Measurements from ENCODE around the gene ZFAND3.
A peak's percentile ranks its signal among the peaks of the same experiment; 100 is the strongest.
"Not testable (repeated sequence)": the region's sequence is repeated elsewhere in the genome, so short reads cannot be mapped to it uniquely, and the experiment has no call there.

ZFAND3 gene

DNA sequence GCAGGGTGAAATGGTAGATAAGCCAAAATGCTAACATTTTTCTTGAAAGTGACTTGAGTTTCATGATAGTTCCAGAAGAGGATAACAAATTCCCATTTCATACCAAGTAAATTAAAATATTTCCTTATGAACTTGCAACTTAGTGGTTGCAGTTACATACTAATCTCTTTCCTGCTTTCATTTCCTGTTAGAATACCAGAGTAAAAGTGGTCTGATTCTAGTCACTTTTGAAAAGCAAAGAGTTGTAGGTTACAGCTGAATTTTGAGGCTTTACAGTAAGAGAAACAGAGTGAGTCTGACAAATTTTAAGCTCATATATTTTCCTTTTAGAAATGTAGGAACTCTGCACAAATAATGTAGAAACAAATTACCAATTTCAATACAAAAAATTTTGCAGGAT is 117.4 kb downstream of the ZFAND3 start:
- DNase-seq (ENCODE audit: low read depth): no peak

DNA sequence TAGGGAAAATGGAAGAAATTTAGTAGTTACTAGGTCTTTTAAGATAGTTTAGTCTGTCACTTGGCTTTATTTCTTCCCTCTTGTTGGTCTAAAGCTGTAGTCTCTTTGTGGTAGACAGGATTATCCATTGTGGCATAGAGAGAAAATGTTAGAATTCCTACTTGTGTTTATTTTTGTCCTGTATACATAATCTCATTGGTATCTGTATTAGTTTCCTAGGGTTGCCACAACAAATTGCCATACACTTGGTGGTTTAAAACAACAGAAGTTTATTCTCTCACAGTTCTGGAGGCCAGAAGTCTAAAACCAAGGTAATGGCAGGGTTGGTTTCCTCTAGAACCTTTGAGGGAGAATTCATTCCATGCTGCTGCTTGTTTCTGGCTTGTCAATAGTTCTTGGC is 119.4 kb downstream of the ZFAND3 start:
- no peak for DNase-seq (ENCODE audit: low read depth)

DNA sequence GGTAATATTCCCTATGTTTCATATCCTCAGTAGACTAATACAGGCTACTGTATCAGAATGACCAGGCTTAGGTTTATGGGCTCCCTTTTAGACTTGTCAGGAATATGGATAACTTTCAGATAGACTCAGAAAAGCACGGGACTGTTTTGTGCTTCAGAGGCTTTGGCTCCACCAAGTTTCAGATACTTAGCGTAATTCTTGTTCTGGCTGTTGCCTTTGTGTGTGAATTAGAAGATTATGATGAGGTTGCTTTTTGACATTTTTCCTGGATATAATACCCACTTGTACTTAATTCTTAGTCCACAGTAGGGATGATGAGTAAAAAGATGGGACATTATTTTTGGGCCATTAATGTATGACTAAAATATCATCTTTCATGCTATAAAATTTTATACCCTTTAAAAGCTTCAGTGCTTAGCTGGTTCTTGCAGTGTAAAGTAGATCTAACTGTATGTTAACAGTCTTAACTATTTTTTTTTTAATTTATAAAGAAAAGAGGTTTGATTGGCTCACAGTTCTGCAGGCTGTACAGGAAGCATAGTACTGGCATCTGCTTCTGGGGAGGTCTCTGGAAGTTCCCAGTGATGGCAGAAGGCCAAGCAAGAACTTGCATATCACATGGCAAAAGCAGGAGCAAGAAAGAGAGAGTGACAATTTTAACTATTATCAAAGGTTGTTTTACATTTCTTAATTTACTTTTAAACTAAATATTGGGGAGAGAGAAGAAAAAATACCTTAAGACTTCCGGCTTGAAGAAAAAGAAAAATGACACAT is 120.7 kb downstream of the ZFAND3 start:
- no peak for DNase-seq (ENCODE audit: low read depth)

DNA sequence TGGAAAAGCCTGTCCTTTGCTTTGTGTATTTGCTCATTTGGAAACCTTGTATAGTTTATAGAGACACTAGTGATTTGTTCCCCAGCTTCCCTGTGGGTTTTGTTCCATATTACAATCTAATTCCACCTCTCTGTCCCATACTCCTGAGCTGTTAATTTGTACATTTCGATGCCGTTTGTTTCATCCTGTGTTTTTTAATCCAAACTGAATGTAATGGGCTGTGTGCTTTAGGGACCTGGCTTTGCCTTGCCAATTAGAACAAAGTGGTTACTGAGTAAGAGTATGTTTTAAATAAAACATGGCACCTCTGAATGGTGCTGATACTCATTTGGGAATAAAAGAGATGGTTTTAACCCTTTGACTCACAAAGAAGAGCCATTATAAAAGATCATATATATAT is 122.3 kb downstream of the ZFAND3 start:
- DNase-seq (ENCODE audit: low read depth): no peak

DNA sequence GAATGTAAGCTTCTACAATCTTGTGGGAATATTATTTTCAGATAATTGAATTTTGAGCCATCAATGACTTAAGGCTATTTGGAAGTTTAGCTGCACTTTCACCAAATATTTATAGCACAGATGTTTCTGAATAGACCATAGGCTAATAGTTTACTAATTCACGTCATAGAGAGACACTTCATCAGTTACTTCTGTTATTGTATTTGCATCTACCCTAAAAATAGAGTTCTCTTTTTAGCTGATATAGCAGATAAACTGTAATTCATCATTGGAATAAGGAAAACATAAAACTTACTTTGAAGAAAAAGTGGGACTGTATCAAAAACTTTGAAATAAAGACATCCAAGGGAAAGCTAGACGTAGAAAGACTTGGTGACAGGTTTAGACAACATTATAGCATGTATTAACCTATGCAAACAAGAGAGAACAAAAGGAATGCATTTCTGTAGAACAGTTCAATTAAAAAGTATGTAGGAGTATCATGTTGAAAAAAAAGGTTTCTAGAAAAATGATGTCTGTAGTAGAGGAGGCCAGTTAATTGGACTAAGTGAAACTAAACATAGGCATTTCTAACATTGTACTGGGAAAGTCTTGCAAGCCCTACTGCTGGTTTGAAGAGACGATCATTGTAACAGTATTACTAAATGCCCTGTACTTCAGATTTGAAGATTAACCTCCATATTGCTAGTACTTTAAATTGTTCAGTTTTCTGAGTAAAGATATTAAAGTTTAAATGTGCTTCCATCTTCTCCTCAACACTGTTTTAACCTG is 123.3 kb downstream of the ZFAND3 start:
- DNase-seq (ENCODE audit: low read depth): no peak

DNA sequence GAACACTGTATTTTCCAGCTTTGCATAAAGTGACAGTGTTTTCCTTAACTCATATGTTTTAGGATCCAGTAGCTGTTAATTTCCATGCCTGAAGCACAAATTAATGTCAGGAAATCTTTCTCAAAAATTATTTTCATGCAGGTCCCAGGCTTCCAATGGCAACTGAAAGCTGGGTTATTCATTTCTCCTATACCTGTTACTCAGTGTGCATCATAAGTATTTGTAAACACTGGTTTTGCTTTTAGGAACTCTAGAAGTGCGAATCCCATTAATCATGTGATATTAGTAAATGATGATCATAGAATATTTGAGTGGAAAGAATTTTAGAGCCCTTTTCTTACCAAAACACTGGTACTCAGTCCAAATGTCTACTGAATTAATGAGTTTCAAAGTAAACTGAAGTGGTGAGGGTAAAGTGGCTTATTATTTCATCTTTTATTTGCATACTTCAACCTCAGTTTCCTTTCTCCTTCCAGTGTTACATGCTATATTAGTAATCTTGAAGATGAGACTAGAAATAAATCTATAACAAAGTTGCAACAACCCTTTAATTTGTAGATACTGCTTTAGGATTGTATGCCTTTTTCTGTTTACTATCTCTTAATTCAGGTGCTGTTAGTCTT is 124.0 kb downstream of the ZFAND3 start:
- no peak for DNase-seq (ENCODE audit: low read depth)

DNA sequence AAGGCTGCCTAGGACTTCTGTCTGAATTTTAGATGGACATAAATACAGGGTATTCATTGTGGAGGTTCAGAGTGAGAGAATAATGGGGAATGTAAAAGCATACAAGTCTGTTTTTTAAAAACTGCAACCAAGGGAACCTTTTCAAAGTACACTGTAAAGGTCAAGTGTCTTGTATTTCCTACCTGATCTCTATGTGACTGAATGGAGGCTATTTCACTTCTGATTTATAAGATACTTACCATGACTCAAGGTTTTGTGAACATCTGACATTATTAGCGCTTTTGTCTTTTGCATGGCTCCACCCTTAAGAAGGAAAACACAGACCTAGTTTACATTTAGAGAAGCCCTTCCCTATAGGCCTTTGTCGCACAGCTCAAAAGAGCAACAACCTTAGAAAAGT is 126.5 kb downstream of the ZFAND3 start:
- DNase-seq (ENCODE audit: low read depth): no peak

DNA sequence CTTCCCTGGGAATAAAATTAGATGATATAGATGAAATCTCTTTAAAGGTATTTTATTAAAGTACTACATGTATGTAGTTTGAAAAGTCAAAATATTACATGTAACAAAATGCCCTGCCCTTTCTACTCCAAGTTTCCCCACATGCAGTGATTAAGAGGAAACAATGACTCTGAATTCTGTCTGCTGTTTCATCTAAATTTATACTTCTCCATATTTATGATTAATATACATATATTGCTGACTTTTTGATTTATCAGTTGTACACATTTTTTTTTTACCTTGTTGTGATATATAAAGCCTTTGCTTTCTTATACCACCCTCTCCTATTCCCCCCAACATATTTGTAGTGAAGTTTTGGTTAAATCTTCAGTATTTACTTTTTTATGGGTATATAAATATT is 127.9 kb downstream of the ZFAND3 start:
- no peak for DNase-seq (ENCODE audit: low read depth)

DNA sequence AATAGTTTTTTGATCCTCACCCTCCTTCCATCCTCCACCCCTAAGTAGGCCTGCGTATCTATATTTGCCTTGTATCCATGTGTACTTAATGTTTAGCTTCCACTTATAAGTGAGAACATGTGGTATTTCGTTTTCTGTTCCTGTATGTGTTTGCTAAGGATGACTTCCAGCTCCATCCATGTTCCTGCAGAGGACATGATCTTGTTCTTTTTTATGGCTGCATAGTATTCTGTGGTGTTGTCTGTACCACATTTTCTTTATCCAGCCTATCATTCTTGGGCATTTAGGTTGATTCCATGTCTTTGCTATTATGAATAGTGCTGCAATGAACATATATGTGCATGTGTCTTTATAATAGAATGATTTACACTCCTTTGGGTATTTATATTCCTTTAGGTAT is 129.1 kb downstream of the ZFAND3 start:
- not testable (repeated sequence) for DNase-seq (ENCODE audit: low read depth)

DNA sequence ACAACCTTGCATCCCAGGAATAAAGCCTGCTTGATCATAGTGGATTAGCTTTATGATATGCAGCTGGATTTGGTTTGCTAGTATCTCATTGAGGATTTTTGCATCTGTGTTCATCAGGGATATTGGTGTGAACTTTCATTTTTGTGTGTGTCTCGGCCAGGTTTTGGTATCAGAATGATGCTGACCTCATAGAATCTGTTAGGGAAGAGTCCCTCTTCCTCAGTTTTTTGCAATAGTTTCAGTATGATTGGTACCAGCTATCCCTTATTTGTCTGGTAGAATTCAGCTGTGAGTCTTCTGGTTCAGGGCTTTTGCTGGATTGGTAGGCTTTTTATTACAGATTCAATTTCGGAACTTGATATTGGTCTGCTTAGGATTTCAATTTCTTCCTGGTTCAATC is 132.5 kb downstream of the ZFAND3 start:
- no peak for DNase-seq (ENCODE audit: low read depth)

DNA sequence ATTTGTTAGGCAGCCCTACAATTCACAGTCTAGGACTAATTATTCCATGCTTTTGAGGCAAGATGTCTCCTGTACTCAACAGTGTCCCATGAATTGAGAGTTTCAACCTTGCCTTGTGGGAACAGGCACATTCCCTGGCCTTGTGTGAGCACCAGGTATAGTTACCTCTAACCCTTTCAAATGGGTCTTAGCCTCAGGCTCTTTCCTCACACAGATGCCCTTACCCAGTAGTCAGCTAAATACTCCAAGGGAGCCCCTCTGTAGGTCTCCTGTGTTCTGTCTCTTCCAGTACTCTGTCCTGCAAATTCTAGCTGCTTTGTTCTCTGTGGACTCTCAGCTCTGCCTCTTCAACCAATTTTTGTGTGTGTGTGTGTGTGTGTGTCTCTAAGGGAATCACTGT is 135.3 kb downstream of the ZFAND3 start:
- DNase-seq (ENCODE audit: low read depth): no peak

DNA sequence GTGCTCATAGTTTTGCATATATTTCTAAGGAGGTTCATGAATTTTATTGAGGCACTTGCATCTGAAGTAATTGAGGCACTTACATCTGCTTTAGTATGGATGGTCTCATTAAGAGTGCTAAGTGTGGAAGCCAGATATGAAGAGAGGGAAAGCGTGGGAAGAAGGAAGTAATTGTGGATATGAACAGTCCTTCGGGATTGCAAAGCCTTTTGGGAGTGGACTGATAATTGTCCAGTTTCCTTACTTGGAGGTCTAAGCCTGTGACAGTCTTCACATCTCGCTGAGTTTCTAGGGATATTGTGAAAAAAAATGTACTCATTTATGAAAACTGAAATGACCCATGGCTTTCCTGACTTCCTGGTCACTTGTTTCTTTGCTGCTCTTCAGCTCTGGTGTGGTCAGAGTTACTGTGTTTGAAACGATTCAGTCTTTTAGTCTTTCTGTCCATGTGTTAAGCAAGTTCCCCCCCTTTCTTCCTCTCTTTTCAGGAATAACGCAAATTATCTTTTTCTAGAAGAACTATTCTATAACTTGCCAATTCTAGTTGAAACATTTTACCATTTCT is 137.3 kb downstream of the ZFAND3 start:
- DNase-seq (ENCODE audit: low read depth): no peak

DNA sequence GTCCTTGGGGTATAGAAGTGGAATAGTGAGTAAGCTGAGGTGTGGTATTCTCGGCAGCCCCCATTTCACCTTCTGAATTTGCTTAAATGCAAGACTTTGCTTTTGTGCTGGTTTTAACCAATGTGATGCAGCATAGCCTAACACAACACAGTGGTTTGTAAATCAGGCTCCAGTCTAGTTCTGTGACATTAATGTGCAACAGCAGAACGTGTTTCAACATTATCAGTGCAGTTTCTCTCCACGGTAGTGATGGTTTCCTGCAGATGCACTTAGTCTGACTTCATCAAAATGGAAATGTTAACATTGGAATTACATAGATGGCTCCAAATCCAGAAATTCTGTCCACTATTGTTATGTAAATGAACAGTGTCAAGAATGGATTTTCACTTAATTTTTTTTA is 139.5 kb downstream of the ZFAND3 start:
- DNase-seq (ENCODE audit: low read depth): no peak

DNA sequence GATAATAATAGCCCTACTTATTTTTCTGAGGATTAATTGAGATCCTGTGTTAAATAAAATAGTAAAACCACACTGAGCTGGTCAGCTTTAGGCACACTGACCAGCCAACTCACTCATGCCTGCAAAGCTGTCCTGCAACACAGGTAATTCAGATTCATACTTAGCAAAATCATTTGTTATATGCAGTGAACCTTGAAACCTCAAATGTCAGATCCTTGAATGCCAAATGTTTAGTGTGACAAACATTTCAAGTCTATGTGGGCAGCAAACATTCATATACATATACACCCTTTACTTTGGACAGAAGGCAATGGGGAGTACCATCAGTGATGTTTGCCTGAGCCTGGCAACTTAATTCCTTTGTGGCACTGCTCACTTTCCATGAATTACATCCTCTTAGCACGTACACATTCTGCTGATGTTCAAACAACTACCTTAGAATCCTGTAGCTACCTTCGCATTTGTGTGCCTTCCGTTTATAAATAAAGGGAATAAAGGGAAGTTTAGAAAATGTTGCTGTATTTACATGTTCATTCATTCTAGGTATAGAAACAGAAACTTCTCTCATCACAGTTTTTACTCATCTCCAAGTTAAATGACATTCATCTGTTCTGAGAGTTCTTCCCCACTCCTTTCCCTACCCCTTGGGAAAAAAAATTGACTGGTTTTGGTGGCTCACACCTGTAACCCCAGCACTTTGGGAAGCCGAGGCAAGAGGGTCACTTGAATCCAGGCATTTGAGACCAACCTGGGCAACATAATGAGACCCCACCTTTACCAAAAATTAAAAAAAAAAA is 140.8 kb downstream of the ZFAND3 start:
- DNase-seq (ENCODE audit: low read depth): no peak

DNA sequence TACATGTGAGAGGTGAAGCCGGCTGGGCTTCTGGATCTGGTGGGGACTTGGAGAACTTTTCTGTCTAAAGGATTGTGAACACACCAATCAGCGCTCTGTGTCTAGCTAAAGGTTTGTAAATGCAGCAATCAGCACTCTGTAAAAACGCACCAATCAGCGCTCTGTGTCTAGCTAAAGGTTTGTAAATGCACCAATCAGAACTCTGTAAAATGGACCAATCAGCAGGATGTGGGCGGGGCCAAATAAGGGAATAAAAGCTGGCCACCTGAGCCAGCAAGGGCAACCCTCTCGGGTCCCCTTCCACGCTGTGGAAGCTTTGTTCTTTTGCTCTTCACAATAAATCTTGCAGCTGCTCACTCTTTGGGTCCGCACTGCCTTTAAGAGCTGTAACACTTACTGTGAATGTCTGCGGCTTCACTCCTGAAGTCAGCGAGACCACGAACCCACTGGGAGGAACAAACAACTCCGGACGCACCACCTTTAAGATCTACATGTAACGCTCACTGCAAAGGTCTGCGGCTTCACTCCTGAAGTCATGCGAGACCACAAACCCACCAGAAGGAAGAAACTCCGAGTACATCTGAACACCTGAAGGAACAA is 143.1 kb downstream of the ZFAND3 start:
- peak; percentile 11 for DNase-seq (ENCODE audit: low read depth)

DNA sequence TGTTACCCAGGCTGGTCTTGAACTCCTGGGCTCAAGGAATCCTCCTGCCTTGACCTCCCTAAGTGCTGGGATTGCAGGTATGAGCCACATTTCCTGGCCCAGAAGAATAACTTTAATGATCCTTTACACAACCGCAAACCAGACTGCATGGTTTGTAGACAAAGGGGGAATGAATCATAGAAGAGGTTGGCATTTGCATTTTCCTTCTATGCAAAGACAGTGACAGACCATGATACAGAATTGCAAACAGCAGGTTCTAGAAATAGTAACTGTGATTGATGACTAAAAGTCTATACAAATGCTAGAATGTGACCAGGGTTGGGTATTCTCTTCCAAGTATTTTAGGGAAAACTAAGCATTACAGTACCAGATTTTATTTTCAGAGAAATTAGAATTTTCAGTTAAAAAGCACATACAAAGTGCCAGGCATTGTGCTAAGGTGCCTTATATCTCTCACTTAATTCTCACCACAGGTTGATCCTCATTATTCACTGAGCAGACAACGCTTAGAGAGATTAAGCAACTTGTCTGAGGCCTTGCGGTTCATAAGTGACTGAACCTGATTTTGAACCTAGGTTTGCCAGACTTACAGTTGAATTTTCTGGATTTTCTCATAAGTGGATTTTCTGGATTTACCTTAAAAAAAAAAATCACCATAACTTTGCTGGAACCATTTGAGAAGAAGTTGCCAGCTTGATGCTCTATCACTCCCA is 146.6 kb downstream of the ZFAND3 start:
- DNase-seq (ENCODE audit: low read depth): no peak

DNA sequence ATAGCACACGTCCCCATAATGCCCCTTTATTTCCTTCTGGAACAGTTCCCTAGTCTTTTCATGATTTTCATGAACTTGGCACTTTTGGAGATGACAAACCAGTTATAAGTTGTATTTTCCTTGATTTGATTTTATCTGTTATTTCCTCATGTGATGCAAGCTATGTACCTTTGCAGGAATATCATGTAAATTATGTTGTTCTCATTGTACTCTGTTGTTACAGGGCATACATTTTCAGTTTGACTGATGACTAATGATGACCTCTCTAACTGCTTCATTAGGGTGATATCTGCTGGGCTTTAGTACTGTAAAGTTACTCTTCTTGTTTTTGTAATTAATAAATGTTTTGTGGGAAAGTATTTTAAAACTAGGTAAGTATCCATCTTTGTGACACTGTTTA is 147.3 kb downstream of the ZFAND3 start:
- no peak for DNase-seq (ENCODE audit: low read depth)

DNA sequence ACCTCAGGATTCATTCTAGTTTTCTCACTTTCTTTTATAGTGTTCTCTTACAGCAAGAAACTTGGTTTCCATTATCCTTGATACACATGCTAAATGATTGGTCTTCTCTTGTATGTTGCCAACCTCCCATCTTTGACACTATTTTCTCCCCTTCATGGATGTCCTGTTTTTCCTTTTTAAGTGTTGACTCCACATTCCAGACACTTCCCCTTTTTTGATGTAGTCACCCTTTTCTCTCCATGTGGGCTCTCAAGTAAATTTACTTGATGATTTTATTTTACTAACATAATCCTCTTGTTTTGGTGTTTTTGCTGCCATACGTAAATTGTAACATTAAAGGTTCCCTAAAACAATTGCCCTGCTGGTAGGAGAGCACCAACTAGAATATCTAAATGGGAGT is 148.1 kb downstream of the ZFAND3 start:
- no peak for DNase-seq (ENCODE audit: low read depth)

DNA sequence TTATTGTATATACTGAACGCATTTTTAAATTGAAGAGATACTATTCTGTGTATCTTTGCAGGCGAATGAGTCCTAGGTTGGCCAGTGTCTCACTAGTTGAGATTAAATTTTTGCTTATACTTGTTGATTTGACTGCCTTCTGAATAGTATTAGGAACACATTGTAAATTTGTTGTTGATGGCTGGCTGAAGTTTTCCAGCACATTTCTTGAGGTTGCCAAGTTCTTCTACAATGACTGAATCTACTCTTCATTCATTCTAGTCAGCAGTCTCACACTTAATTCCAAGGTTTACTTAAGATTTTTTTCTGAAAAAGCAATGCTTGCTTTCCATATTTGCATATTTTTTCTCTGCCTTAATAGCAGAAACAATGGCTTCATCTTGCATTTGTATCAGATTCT is 151.7 kb downstream of the ZFAND3 start:
- DNase-seq (ENCODE audit: low read depth): no peak

DNA sequence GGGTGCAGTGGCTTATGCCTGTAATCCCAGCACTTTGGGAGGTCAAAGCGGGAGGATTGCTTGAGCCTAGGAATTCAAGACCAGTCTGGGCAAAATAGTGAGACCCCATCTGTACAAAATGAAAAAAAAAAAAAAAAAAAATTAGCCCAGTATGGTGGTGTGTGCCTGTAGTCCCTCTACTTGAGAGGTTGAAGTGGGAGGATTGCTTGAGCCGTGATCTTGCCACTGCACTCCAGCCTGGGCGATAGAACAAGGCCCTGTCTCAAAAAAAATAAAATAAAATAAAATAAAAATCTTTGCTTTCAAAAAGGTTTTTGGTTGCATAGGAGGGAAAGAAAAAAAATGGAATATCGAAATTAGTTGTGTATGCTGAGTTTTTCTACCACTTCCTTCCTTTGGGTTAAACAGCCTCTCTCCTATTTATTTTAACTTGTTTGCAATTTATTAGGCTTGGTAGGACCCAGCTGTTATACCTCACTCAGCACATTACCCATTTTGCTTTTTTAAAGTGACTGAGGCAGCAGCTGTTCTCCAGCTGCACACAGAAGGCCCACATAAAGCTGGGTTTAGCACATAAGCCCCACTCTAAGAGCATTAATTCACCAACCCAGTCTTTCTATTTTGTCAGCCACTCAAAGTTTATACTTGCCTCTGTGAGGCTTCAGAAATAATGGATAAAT is 152.3 kb downstream of the ZFAND3 start:
- no peak for DNase-seq (ENCODE audit: low read depth)
